Osteoblast (primary cell): ENCODE measurements around the gene MALRD1. TPM values are rescaled to one million over a fixed set of nuclear protein-coding genes. Genes with fewer than 3 reads are reported as not detected.

ENCODE experiments used
- DNase-seq: peaks from one replicate; pipeline ENCODE4 v3.0.0; 2011; ENCODE audit warnings: low spot score, mixed read lengths; ENCODE audit not compliant: insufficient read length; ENCODE audit errors: missing footprints
- H2AFZ ChIP-seq: 2 replicates; pipeline ENCODE4 v1.6.0; 2011; ENCODE audit warnings: mild to moderate bottlenecking, low read length
- H3K27ac ChIP-seq: 2 replicates; pipeline ENCODE4 v1.5.1; 2011; ENCODE audit warnings: mild to moderate bottlenecking, low read depth, low read length, moderate library complexity
- H3K27me3 ChIP-seq: 2 replicates; pipeline ENCODE4 v1.6.0; 2012; ENCODE audit warnings: mild to moderate bottlenecking, control low read depth, inconsistent platforms, low read length, moderate library complexity; ENCODE audit not compliant: insufficient read depth
- H3K36me3 ChIP-seq: 2 replicates; pipeline ENCODE4 v1.5.1; 2011; ENCODE audit warnings: mild to moderate bottlenecking, low read length, control low read depth, moderate library complexity; ENCODE audit not compliant: insufficient read depth
- H3K4me1 ChIP-seq: 2 replicates; pipeline ENCODE4 v1.5.1; 2011; ENCODE audit warnings: mild to moderate bottlenecking, low read length, control low read depth, moderate library complexity; ENCODE audit not compliant: insufficient read depth
- H3K4me2 ChIP-seq: 2 replicates; pipeline ENCODE4 v1.6.0; 2011; ENCODE audit warnings: mild to moderate bottlenecking, low read length; ENCODE audit not compliant: insufficient read depth
- H3K4me3 ChIP-seq: fragments of 200-600 bp; sonication (generic); 3 replicates; pipeline ENCODE4 v1.5.1; 2012; ENCODE audit warnings: mild to moderate bottlenecking, low read length, inconsistent platforms; ENCODE audit not compliant: insufficient read depth
- H3K79me2 ChIP-seq: 2 replicates; pipeline ENCODE4 v1.6.0; 2012; ENCODE audit warnings: mild to moderate bottlenecking, low read length, control low read depth, inconsistent platforms; ENCODE audit not compliant: insufficient read depth
- H3K9me3 ChIP-seq: 2 replicates; pipeline ENCODE4 v1.5.1; 2011; ENCODE audit warnings: low read depth, low read length, control low read depth
- H4K20me1 ChIP-seq: 2 replicates; pipeline ENCODE4 v1.6.0; 2012; ENCODE audit warnings: mild to moderate bottlenecking, low read length, control low read depth; ENCODE audit not compliant: insufficient read depth
- total RNA-seq: library from RNA; depleted of rRNA; stranded (reverse); fragments of >200 nt; gene quantifications from 2 replicates; pipeline ENCODE4 v1.2.3, GENCODE V29; 2012
- TF ChIP-seq, protein P1 (sequence below): IDR thresholded peaks from 2 replicates; pipeline ENCODE4 v1.5.1; 2011; ENCODE audit warnings: mild to moderate bottlenecking, low read depth, low read length, moderate library complexity; ENCODE audit errors: extremely low read depth

Gene MALRD1
- total RNA-seq, 1 donor, result 2.9 TPM

DNA sequence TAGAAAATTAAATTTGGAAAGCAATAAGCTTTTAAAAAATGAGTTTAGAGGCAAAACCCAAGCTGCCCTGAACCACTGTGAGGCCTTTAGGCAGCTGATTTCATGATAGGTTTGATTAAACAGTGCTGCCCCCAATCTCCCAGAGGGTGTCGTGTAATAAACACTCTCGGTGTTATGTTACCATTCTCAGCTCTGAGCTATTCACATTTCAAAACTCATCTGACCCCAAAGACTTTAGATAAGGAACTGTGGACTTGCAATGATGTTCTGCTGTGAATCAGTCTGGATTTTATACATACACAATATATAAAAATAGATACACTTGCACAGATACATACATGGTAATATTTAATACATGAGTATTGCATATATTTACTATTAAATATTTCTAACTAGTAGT, 120.4 kb downstream of the MALRD1 start:
- no peaks in the 10 kb centered on the region for H3K27me3 ChIP-seq
- no peak overlapping the region for H2AFZ ChIP-seq
- H3K4me2 ChIP-seq, result no peak overlapping the region
- TF ChIP-seq, protein P1, sequence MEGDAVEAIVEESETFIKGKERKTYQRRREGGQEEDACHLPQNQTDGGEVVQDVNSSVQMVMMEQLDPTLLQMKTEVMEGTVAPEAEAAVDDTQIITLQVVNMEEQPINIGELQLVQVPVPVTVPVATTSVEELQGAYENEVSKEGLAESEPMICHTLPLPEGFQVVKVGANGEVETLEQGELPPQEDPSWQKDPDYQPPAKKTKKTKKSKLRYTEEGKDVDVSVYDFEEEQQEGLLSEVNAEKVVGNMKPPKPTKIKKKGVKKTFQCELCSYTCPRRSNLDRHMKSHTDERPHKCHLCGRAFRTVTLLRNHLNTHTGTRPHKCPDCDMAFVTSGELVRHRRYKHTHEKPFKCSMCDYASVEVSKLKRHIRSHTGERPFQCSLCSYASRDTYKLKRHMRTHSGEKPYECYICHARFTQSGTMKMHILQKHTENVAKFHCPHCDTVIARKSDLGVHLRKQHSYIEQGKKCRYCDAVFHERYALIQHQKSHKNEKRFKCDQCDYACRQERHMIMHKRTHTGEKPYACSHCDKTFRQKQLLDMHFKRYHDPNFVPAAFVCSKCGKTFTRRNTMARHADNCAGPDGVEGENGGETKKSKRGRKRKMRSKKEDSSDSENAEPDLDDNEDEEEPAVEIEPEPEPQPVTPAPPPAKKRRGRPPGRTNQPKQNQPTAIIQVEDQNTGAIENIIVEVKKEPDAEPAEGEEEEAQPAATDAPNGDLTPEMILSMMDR, result no peak
- H3K27ac ChIP-seq, result no peak overlapping the region
- no peaks in the 10 kb centered on the region for H3K79me2 ChIP-seq
- H3K4me3 ChIP-seq, result no peak overlapping the region
- H3K4me1 ChIP-seq, result no peaks in the 10 kb centered on the region
- no peaks in the 10 kb centered on the region for H4K20me1 ChIP-seq
- DNase-seq, result peak; percentile 15
- H3K9me3 ChIP-seq, result no peaks in the 10 kb centered on the region
- no peaks in the 10 kb centered on the region for H3K36me3 ChIP-seq

DNA sequence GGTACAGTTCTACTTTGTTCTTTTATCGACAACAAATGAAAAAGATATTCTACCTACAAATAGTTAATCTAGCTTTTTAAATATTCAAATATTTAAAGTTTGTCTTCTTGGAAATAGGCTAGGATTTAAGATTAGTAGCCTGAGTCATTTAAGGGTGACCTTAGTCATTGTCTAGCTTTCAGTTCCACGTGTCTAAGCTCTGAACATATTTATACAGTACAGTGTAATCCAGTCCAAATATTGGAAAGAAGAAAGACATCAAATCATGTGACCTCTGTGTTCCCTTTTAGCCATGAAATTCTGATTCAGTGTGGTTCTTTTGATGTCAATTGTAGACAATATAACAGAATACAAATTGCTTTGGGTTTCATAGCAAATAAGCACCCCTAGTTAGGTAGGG, 121.1 kb downstream of the MALRD1 start:
- Histone ChIP-seq H4K20me1 (no peaks in the 10 kb centered on the region), H3K27ac (no peak overlapping the region), H3K4me2 (no peak overlapping the region), H3K4me3 (no peak overlapping the region), H3K4me1 (no peaks in the 10 kb centered on the region), H3K36me3 (no peaks in the 10 kb centered on the region), H3K79me2 (no peaks in the 10 kb centered on the region), H3K27me3 (no peaks in the 10 kb centered on the region), H2AFZ (no peak overlapping the region), H3K9me3 (no peaks in the 10 kb centered on the region)
- TF ChIP-seq, protein P1, result no peak
- no peak for DNase-seq

DNA sequence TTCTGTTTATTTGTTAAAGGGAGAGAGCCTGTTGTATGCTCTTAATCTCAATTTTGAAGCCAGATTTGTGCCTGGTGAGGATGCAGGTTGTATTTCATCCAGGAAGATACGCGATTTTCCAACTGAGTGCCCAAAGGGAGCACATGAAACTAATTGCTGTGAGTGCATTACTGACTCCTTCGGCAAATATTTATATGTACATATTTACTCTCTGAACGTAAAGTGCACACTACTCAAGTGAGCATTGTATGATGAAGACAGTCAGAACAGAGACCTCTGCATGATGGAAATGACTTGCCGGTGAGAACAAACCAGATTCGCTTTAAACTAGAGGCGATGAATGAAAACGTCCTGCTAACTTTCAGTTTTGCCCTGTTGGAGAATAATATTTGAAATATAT, 130.1 kb downstream of the MALRD1 start:
- no peaks in the 10 kb centered on the region for H3K9me3 ChIP-seq
- H3K36me3 ChIP-seq, result no peaks in the 10 kb centered on the region
- H3K79me2 ChIP-seq, result no peaks in the 10 kb centered on the region
- H3K4me3 ChIP-seq, result no peak overlapping the region
- H3K27ac ChIP-seq, result no peak overlapping the region
- no peak overlapping the region for H3K4me2 ChIP-seq
- no peaks in the 10 kb centered on the region for H3K4me1 ChIP-seq
- TF ChIP-seq, protein P1, result no peak
- H4K20me1 ChIP-seq, result no peaks in the 10 kb centered on the region
- H2AFZ ChIP-seq, result no peak overlapping the region
- DNase-seq, result no peak
- H3K27me3 ChIP-seq, result no peaks in the 10 kb centered on the region

DNA sequence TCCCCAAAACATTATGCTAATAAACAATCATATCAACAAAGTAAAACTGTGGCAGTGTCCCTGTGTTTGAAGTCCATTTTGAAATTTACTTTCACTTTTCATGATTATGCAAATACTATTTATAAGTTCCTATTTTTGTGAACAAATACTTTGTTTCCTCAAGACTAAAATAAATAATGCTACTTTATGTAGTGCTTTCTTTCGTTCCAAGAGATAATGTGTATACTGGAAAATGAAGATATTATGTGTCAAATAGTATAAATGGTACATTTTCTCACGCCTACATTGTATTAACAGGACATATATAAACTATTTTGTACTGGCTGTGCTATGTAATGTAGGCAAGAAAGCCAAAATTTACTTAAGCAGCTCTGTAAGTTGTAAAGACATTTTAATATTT, 136.3 kb downstream of the MALRD1 start:
- Histone ChIP-seq H2AFZ (no peak overlapping the region), H3K4me2 (no peak overlapping the region), H3K27me3 (no peaks in the 10 kb centered on the region), H3K9me3 (no peaks in the 10 kb centered on the region), H3K79me2 (no peaks in the 10 kb centered on the region), H3K27ac (no peak overlapping the region), H3K4me3 (no peak overlapping the region), H3K36me3 (no peaks in the 10 kb centered on the region), H3K4me1 (no peaks in the 10 kb centered on the region), H4K20me1 (no peaks in the 10 kb centered on the region)
- DNase-seq, result no peak
- TF ChIP-seq, protein P1, result no peak
